ENCODE measurements around the gene TBC1D5.

TBC1D5 gene

DNA sequence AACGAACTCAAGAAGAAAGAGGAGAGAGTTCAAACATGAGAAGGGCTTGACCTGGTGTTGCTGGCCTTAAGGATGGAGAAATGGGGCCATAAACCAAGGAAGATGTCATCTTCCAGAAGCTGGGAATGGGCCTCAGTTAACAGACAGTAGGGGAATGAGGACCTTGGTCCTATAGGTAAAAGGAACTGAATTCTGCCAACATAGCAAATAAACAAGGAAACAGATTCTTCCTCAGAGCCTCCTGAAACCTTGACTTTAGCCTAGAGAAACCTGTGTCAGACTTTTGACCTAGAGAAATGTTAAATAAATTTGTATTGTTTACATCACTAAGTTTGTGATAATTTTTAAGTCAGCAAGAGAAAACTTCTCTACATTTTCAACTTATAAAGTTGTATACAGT lies 520.9 kb downstream of the TBC1D5 start:
- H3K4me3 ChIP-seq (ENCODE audit: low read depth, low read length) = no peak overlapping the region
- TF ChIP-seq MYC (IDR thresholded peaks at IDR 0.05; ENCODE audit: low read depth, low read length) (no peak), POLR2A (IDR thresholded peaks at IDR 0.05; ENCODE audit: extremely low read depth, insufficient read length) (no peak)
- TF ChIP-seq, protein P1, sequence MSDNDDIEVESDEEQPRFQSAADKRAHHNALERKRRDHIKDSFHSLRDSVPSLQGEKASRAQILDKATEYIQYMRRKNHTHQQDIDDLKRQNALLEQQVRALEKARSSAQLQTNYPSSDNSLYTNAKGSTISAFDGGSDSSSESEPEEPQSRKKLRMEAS (IDR thresholded peaks at IDR 0.05; ENCODE audit: low read depth, low read length) = no peak
- TF ChIP-seq, protein P2, sequence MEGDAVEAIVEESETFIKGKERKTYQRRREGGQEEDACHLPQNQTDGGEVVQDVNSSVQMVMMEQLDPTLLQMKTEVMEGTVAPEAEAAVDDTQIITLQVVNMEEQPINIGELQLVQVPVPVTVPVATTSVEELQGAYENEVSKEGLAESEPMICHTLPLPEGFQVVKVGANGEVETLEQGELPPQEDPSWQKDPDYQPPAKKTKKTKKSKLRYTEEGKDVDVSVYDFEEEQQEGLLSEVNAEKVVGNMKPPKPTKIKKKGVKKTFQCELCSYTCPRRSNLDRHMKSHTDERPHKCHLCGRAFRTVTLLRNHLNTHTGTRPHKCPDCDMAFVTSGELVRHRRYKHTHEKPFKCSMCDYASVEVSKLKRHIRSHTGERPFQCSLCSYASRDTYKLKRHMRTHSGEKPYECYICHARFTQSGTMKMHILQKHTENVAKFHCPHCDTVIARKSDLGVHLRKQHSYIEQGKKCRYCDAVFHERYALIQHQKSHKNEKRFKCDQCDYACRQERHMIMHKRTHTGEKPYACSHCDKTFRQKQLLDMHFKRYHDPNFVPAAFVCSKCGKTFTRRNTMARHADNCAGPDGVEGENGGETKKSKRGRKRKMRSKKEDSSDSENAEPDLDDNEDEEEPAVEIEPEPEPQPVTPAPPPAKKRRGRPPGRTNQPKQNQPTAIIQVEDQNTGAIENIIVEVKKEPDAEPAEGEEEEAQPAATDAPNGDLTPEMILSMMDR (IDR thresholded peaks at IDR 0.05; ENCODE audit: low read depth, low read length) = no peak
- DNase-seq (ENCODE audit: low read depth) = no peak

DNA sequence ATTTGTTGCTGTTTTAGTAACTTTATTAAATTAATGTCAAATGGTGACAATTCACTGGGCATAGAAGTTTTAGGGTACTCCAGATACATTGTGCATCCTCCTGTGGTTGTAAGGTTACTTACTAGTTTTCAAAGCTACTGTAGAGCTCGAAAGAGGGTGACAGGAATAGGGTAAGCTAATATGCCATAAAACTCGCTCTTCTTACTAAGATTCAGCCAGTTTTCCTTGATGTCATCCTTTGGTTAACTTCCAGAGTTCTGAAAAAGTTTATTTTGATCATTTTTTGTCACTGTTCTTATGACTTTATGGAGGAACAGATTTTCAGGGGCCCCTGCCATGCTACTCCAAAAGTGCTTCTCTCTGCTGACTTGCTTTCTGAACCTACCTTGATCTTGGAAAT lies 522.8 kb downstream of the TBC1D5 start:
- TF ChIP-seq, protein P1 (IDR thresholded peaks at IDR 0.05; ENCODE audit: low read depth, low read length) = no peak
- TF ChIP-seq MYC (IDR thresholded peaks at IDR 0.05; ENCODE audit: low read depth, low read length) (no peak), POLR2A (IDR thresholded peaks at IDR 0.05; ENCODE audit: extremely low read depth, insufficient read length) (no peak)
- no peak overlapping the region for H3K4me3 ChIP-seq (ENCODE audit: low read depth, low read length)
- DNase-seq (ENCODE audit: low read depth) = no peak

DNA sequence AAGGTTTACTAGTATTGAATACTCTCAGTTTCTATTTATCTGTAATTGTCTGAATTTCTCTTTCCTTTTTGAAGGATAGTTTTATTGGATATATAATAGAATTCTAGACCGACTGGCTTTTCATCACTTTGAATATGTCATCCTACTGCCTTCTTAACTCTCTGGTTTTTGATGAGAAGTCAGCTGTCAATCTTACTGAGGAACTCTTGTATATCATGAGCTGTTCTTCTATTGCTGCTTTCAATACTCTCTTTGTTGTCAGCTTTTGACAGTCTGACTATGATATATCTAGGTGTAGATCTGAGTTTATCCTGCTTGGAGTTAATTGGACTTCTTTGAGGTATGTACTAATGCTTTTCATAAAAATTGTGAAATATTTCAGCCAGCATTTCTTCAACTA lies 523.8 kb downstream of the TBC1D5 start:
- TF ChIP-seq MYC (IDR thresholded peaks at IDR 0.05; ENCODE audit: low read depth, low read length) (no peak), POLR2A (IDR thresholded peaks at IDR 0.05; ENCODE audit: extremely low read depth, insufficient read length) (no peak)
- TF ChIP-seq, protein P2 (IDR thresholded peaks at IDR 0.05; ENCODE audit: low read depth, low read length) = no peak
- TF ChIP-seq, protein P1 (IDR thresholded peaks at IDR 0.05; ENCODE audit: low read depth, low read length) = no peak
- DNase-seq (ENCODE audit: low read depth) = no peak

DNA sequence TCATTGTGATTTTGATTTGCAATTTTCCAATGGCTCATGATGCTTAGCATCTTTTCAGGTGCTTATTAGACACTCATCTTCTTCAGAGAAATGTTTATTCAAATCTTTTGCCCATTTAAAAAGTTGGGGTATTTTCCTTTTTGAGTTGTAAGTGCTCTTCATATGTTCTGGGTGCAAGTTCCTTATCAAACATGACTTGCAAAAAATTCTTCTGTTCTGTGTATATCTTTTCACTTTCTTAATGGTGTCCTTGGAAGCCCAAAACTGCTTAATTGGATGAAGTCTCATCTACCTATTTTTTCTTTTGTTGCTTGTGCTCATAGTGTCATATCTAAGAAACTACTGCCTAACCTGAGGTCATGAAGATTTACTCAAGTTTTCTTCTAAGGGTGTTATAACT lies 524.8 kb downstream of the TBC1D5 start:
- DNase-seq (ENCODE audit: low read depth) = no peak
- H3K4me3 ChIP-seq (ENCODE audit: low read depth, low read length) = no peak overlapping the region
- TF ChIP-seq, protein P2 (IDR thresholded peaks at IDR 0.05; ENCODE audit: low read depth, low read length) = no peak
- TF ChIP-seq, protein P1 (IDR thresholded peaks at IDR 0.05; ENCODE audit: low read depth, low read length) = no peak
- no peak for TF ChIP-seq MYC (IDR thresholded peaks at IDR 0.05; ENCODE audit: low read depth, low read length)
- TF ChIP-seq POLR2A (IDR thresholded peaks at IDR 0.05; ENCODE audit: extremely low read depth, insufficient read length) = no peak

More for the DNA sequence above, 523.8 kb downstream of the TBC1D5 start:
- no peak overlapping the region for H3K4me3 ChIP-seq (ENCODE audit: low read depth, low read length)

DNA sequence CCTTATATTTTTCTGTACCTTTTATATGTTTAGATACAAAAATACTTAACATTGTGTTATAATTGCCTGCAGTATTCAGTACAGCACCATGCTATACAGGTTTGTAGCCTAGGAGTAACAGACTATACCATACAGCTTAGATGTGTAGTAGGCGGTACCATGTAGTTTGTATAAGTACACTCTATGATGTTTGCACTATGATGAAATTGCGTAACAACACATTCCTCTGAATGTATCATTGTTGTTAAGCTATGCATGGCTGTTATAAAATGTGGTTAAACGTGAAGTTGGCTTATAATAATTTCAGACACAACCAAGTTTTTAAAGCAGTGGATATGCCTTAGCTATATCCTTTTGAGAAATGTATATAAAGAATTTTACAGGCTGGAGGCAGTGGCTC lies 529.3 kb downstream of the TBC1D5 start:
- TF ChIP-seq POLR2A (IDR thresholded peaks at IDR 0.05; ENCODE audit: extremely low read depth, insufficient read length) = no peak
- TF ChIP-seq, protein P1 (IDR thresholded peaks at IDR 0.05; ENCODE audit: low read depth, low read length) = no peak
- TF ChIP-seq, protein P2 (IDR thresholded peaks at IDR 0.05; ENCODE audit: low read depth, low read length) = no peak
- TF ChIP-seq MYC (IDR thresholded peaks at IDR 0.05; ENCODE audit: low read depth, low read length) = no peak
- DNase-seq (ENCODE audit: low read depth) = no peak
- H3K4me3 ChIP-seq (ENCODE audit: low read depth, low read length) = no peak overlapping the region

DNA sequence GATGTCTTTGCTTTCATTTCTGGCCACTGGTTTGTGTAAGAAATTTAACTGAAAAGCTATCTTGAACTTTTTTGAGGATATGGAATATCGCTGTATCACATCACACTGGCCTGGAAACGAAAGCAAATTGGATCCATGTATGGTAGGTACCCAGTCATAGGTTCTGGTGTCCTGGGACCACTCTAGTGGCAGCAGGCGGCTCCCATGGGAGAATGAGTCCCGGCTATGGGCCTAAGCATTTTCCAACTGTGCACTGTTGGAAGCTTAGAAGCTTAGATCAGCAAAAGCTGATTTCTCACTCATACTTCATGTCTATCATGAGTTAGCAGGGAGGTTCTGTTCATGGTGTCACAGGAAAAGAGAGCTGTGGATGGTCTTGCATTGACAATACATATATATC lies 534.5 kb downstream of the TBC1D5 start:
- TF ChIP-seq, protein P2 (IDR thresholded peaks at IDR 0.05; ENCODE audit: low read depth, low read length) = no peak
- TF ChIP-seq MYC (IDR thresholded peaks at IDR 0.05; ENCODE audit: low read depth, low read length) = no peak
- TF ChIP-seq, protein P1 (IDR thresholded peaks at IDR 0.05; ENCODE audit: low read depth, low read length) = no peak
- TF ChIP-seq POLR2A (IDR thresholded peaks at IDR 0.05; ENCODE audit: extremely low read depth, insufficient read length) = no peak
- no peak overlapping the region for H3K4me3 ChIP-seq (ENCODE audit: low read depth, low read length)
- no peak for DNase-seq (ENCODE audit: low read depth)

Measured in NB4 (cell line).